ENCODE data around the gene DHX36. TPM values are rescaled to one million over a fixed set of nuclear protein-coding genes. Genes with fewer than 3 reads are reported as not detected.

DHX36 gene
- total RNA-seq, 2 donors from 2014 or later = 40.1 to 41.3 TPM

DNA sequence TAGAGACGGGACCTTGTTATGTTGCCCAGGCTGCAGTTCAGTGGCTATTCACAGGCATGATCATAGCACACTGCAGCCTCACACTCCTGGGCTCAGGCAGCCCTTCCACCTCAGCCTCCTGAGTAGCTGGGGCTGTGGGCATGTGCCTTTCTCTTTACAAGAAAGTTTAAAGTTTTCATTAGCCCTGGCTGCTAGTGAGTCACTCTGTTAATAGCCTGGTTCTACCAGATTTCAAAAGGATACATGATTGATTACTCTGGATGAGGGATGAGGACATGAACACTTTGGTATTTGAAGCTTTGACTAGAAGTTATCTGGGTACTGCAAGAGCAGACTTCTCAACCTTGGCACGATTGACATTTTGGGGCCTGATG, 95.1 kb downstream of the DHX36 start:
- no peak overlapping the region for H3K4me3 ChIP-seq
- no peak overlapping the region for H3K27ac ChIP-seq
- no peaks in the 10 kb centered on the region for H3K36me3 ChIP-seq
- H3K9me3 ChIP-seq = no peaks in the 10 kb centered on the region
- no peak for DNase-seq (ENCODE audit: low spot score)
- TF ChIP-seq CTCF (IDR thresholded peaks at IDR 0.05) = no peak
- peaks cover 0 to 2% of the 10 kb centered on the region in 2 donors for H3K4me1 ChIP-seq
- H3K27me3 ChIP-seq = no peaks in the 10 kb centered on the region

- no peak for DNase-seq (ENCODE audit: low spot score)
- H3K27ac ChIP-seq = no peak overlapping the region
These were observed 95.6 kb downstream of the DHX36 start for GRCh38 chr3:154228561-154229216.

GRCh38 chr3:154227531-154227930, 96.8 kb downstream of the DHX36 start:
- H3K4me3 ChIP-seq = no peak overlapping the region
- H3K27me3 ChIP-seq = no peaks in the 10 kb centered on the region
- no peak overlapping the region for H3K27ac ChIP-seq
- no peak for TF ChIP-seq CTCF (IDR thresholded peaks at IDR 0.05)
- peaks cover 0 to 3% of the 10 kb centered on the region in 2 donors for H3K4me1 ChIP-seq
- no peak for DNase-seq (ENCODE audit: low spot score)
- no peaks in the 10 kb centered on the region for H3K36me3 ChIP-seq
- no peaks in the 10 kb centered on the region for H3K9me3 ChIP-seq

More at GRCh38 chr3:154228561-154229216, 95.6 kb downstream of the DHX36 start:
- H3K27me3 ChIP-seq = no peaks in the 10 kb centered on the region
- peaks cover 0 to 3% of the 10 kb centered on the region in 2 donors for H3K4me1 ChIP-seq
- no peaks in the 10 kb centered on the region for H3K36me3 ChIP-seq
- no peaks in the 10 kb centered on the region for H3K9me3 ChIP-seq
- no peak overlapping the region for H3K4me3 ChIP-seq
- TF ChIP-seq CTCF (IDR thresholded peaks at IDR 0.05) = no peak

GRCh38 chr3:154225536-154225935, 98.8 kb downstream of the DHX36 start:
- no peaks in the 10 kb centered on the region for H3K36me3 ChIP-seq
- H3K4me3 ChIP-seq = no peak overlapping the region
- no peak for TF ChIP-seq CTCF (IDR thresholded peaks at IDR 0.05)
- no peak for DNase-seq (ENCODE audit: low spot score)
- no peaks in the 10 kb centered on the region for H3K27me3 ChIP-seq
- peaks cover 0 to 3% of the 10 kb centered on the region in 2 donors for H3K4me1 ChIP-seq
- H3K9me3 ChIP-seq = no peaks in the 10 kb centered on the region
- H3K27ac ChIP-seq = no peak overlapping the region

- Histone ChIP-seq H3K4me3 (no peak overlapping the region), H3K27ac (no peak overlapping the region), H3K27me3 (no peaks in the 10 kb centered on the region), H3K9me3 (no peaks in the 10 kb centered on the region), H3K4me1 (peaks cover 0 to 3% of the 10 kb centered on the region in 2 donors), H3K36me3 (no peaks in the 10 kb centered on the region)
- no peak for TF ChIP-seq CTCF (IDR thresholded peaks at IDR 0.05)
- no peak for DNase-seq (ENCODE audit: low spot score)
These were observed 99.4 kb downstream of the DHX36 start for GRCh38 chr3:154224866-154225265.

GRCh38 chr3:154224366-154224765, 99.9 kb downstream of the DHX36 start:
- Histone ChIP-seq H3K36me3 (no peaks in the 10 kb centered on the region), H3K4me3 (no peak overlapping the region), H3K4me1 (peaks cover 0 to 3% of the 10 kb centered on the region in 2 donors), H3K9me3 (no peaks in the 10 kb centered on the region), H3K27ac (no peak overlapping the region), H3K27me3 (no peaks in the 10 kb centered on the region)
- no peak for DNase-seq (ENCODE audit: low spot score)
- TF ChIP-seq CTCF (IDR thresholded peaks at IDR 0.05) = no peak

Data from right atrium auricular region (tissue), 2 donors.